GM15510 (cell line): ENCODE data around the gene CCNO.

Source experiments
- POLR2A ChIP-seq: IDR thresholded peaks from 3 replicates; pipeline ENCODE4 v1.6.1; 2011; ENCODE audit warnings: borderline replicate concordance; ENCODE audit not compliant: insufficient read length; ENCODE audit errors: extremely low read depth

CCNO gene

GRCh38 chr5:55188656-55189540 lies 44.5 kb downstream of the CCNO start:
- TF ChIP-seq POLR2A, result no peak

GRCh38 chr5:55187370-55187769 lies 46.0 kb downstream of the CCNO start:
- no peak for TF ChIP-seq POLR2A
